HG03095 (cell line): ENCODE data around the gene CFL1.
"Not testable (repeated sequence)": the region's sequence is repeated elsewhere in the genome, so short reads cannot be mapped to it uniquely, and the experiment has no call there.

ENCODE experiments used
- ATAC-seq: cut with Tn5 transposase; IDR thresholded peaks from one replicate; pipeline ENCODE4 v1.9.1; 2021; ENCODE audit warnings: moderate library complexity; ENCODE audit not compliant: unreplicated experiment

The CFL1 gene

GRCh38 chr11:65857853-65858680, at the start of gene CFL1:
Gene CFL1, minus strand, starts transcription at chr11:65858180. Its CDS starts 81 bp downstream, at chr11:65858099.
- ATAC-seq: peak; percentile 43

- no peak for ATAC-seq
Measured at GRCh38 chr11:65906602-65907001, 48.6 kb upstream of the CFL1 start.

GRCh38 chr11:65903715-65904114, 45.7 kb upstream of the CFL1 start:
- no peak for ATAC-seq

GRCh38 chr11:65903068-65903481, 45.1 kb upstream of the CFL1 start:
- ATAC-seq: no peak

- no peak for ATAC-seq
Measured at GRCh38 chr11:65900899-65901180, 42.9 kb upstream of the CFL1 start.

- ATAC-seq: peak; percentile 64
Measured at GRCh38 chr11:65900125-65900898, 42.3 kb upstream of the CFL1 start, which contains the start of gene FOSL1. Gene FOSL1, minus strand, starts transcription at chr11:65900388. Its CDS starts 49 bp downstream, at chr11:65900339.

- ATAC-seq: peak; percentile 12
Measured at GRCh38 chr11:65899356-65900124, 41.6 kb upstream of the CFL1 start.

GRCh38 chr11:65898656-65899355, 40.8 kb upstream of the CFL1 start:
- no peak for ATAC-seq

GRCh38 chr11:65897020-65897471, 39.1 kb upstream of the CFL1 start:
- ATAC-seq: no peak

- ATAC-seq: no peak
Measured at GRCh38 chr11:65896034-65896999, 38.3 kb upstream of the CFL1 start.

- no peak for ATAC-seq
Measured at GRCh38 chr11:65895482-65895981, 37.6 kb upstream of the CFL1 start.

- no peak for ATAC-seq
Measured at GRCh38 chr11:65894034-65894591, 36.1 kb upstream of the CFL1 start.

- no peak for ATAC-seq
Measured at GRCh38 chr11:65892661-65893317, 34.8 kb upstream of the CFL1 start.

GRCh38 chr11:65892137-65892540, 34.2 kb upstream of the CFL1 start:
- not testable (repeated sequence) for ATAC-seq

GRCh38 chr11:65891219-65892136, 33.5 kb upstream of the CFL1 start:
- no peak for ATAC-seq

- peak; percentile 47 for ATAC-seq
Measured at GRCh38 chr11:65890324-65891218, 32.6 kb upstream of the CFL1 start, which contains the start of gene CCDC85B. Gene CCDC85B, plus strand, starts transcription at chr11:65890673. Its CDS starts 111 bp downstream, at chr11:65890784.
